Measurements from ENCODE around the gene COL4A5.

Gene COL4A5

GRCh38 chrX:108640817-108641216, 201.2 kb downstream of the COL4A5 start:
- in situ Hi-C loops (cut with MboI; ENCODE audit: low sequenced_read_pairs) = no loop called here

- in situ Hi-C loops (cut with MboI; ENCODE audit: low sequenced_read_pairs) = no loop called here
Observed at GRCh38 chrX:108641589-108642272, 202.1 kb downstream of the COL4A5 start.

- in situ Hi-C loops (cut with MboI; ENCODE audit: low sequenced_read_pairs) = no loop called here
Observed at GRCh38 chrX:108642273-108642628, 202.6 kb downstream of the COL4A5 start.

GRCh38 chrX:108664701-108665100, 225.1 kb downstream of the COL4A5 start:
- in situ Hi-C loops (cut with MboI; ENCODE audit: low sequenced_read_pairs) = no loop called here

- in situ Hi-C loops (cut with MboI; ENCODE audit: low sequenced_read_pairs) = no loop called here
Observed at GRCh38 chrX:108666101-108666500, 226.5 kb downstream of the COL4A5 start.

GRCh38 chrX:108671526-108671925, 231.9 kb downstream of the COL4A5 start:
- in situ Hi-C loops (cut with MboI; ENCODE audit: low sequenced_read_pairs) = no loop called here

- in situ Hi-C loops (cut with MboI; ENCODE audit: low sequenced_read_pairs) = loop anchor here (25.0 kb wide), 1 partner anchor 691 kb away; no protein-coding TSS in a partner anchor
Observed at GRCh38 chrX:108696690-108697089, 257.1 kb downstream of the COL4A5 start.

- in situ Hi-C loops (cut with MboI; ENCODE audit: low sequenced_read_pairs) = loop anchor here (25.0 kb wide), 1 partner anchor 688 kb away; no protein-coding TSS in a partner anchor
Observed at GRCh38 chrX:108699368-108699767, 259.7 kb downstream of the COL4A5 start.

- in situ Hi-C loops (cut with MboI; ENCODE audit: low sequenced_read_pairs) = no loop called here
Observed at GRCh38 chrX:108701633-108702032, 262.0 kb downstream of the COL4A5 start.

- in situ Hi-C loops (cut with MboI; ENCODE audit: low sequenced_read_pairs) = no loop called here
Observed at GRCh38 chrX:108702530-108702929, 262.9 kb downstream of the COL4A5 start.

- in situ Hi-C loops (cut with MboI; ENCODE audit: low sequenced_read_pairs) = no loop called here
Observed at GRCh38 chrX:108704839-108705238, 265.2 kb downstream of the COL4A5 start.

GRCh38 chrX:108712886-108713285, 273.2 kb downstream of the COL4A5 start:
- in situ Hi-C loops (cut with MboI; ENCODE audit: low sequenced_read_pairs) = no loop called here

GRCh38 chrX:108722561-108722960, 282.9 kb downstream of the COL4A5 start:
- in situ Hi-C loops (cut with MboI; ENCODE audit: low sequenced_read_pairs) = no loop called here

GRCh38 chrX:108726748-108727147, 287.1 kb downstream of the COL4A5 start:
- in situ Hi-C loops (cut with MboI; ENCODE audit: low sequenced_read_pairs) = no loop called here

- in situ Hi-C loops (cut with MboI; ENCODE audit: low sequenced_read_pairs) = no loop called here
Observed at GRCh38 chrX:108731153-108731552, 291.5 kb downstream of the COL4A5 start.

- in situ Hi-C loops (cut with MboI; ENCODE audit: low sequenced_read_pairs) = no loop called here
Observed at GRCh38 chrX:108732630-108733321, 293.1 kb downstream of the COL4A5 start.

- in situ Hi-C loops (cut with MboI; ENCODE audit: low sequenced_read_pairs) = no loop called here
Observed at GRCh38 chrX:108734426-108734825, 294.8 kb downstream of the COL4A5 start.

GRCh38 chrX:108735091-108735678, 295.5 kb downstream of the COL4A5 start:
- in situ Hi-C loops (cut with MboI; ENCODE audit: low sequenced_read_pairs) = no loop called here

GRCh38 chrX:108735679-108736508, 296.3 kb downstream of the COL4A5 start:
- in situ Hi-C loops (cut with MboI; ENCODE audit: low sequenced_read_pairs) = no loop called here

- in situ Hi-C loops (cut with MboI; ENCODE audit: low sequenced_read_pairs) = no loop called here
Observed at GRCh38 chrX:108736509-108737479, 297.2 kb downstream of the COL4A5 start, which contains the start of gene IRS4. IRS4 (minus strand) TSS chrX:108736563.
